Islet precursor cell (in vitro differentiated cells): Measurements from ENCODE around the gene RHEX.

Experiments
- DNase-seq: peaks from one replicate; pipeline ENCODE4 v3.0.0-alpha.2; 2018

RHEX gene

DNA sequence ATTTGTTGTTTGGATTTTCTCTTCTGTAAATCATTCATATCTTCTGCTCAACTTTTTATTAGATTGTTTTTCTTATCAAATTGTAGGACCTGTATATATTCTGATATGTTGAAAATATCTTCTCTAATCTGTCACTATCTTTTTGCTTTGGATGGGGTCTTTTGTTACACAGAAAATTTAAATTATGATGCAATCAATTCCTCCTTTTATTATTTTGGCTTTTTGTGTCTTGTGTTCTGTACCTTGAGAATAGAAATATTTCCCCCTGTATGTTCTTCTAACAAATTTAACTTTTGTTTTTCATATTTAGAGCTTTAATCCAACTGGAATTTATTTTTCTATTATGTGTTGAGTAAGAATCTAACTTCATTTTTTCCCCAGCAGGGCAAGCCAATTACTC is 67.4 kb downstream of the RHEX start:
- no peak for DNase-seq

DNA sequence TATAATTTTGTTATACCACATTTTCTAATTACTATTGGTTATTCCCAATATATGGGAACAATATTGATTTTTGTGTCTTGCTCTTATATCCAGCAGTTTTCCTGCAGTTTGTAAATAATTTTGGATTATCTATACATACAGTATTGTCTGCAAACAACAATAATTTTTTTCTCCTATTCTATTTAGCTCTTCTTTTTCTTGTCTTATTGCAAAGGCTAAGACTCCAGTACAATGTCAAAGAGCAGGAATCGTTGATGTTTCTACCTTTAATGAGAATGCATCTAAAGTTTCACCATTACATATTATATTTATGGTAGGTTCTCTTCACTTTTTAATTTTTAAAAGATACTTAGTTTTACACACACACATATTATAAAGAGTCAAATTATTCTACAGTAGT is 68.3 kb downstream of the RHEX start:
- no peak for DNase-seq

DNA sequence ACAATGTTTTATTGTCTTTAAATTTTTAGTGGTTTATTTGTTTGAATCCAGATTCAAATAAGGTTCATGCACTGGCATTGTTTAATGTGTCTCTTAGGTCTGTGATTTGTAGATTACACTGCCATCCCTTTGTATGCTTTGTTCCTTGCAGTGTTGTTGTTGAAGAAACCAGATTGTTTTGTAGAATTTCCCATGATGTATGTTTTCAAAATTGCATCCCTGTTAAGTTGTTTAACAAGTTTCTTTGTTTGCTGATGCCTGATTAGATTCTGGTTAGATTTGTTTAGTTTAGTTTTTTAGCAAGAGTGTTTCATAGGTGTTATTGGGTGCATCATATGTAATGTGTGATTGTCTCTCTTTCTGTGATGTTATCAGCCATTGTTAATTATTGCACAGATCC is 69.7 kb downstream of the RHEX start:
- no peak for DNase-seq

DNA sequence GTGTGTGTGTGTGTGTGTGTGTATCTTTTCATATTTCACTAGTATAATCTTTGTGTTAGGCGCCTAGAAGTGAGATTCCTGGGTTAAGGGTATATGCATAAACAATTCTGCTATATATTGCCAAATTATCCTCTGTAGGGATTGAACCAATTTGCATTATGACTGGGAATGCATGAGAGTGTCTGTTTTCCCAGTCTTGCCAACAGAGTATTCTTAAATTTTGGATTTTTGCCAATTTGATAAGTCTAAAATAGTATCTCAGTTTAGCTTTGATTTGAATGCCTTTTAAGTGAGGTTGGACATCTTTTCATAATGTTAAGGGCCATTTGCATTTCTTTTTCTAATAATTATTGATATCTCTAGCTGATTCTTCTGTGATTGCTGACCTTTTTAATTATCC is 72.4 kb downstream of the RHEX start:
- no peak for DNase-seq

DNA sequence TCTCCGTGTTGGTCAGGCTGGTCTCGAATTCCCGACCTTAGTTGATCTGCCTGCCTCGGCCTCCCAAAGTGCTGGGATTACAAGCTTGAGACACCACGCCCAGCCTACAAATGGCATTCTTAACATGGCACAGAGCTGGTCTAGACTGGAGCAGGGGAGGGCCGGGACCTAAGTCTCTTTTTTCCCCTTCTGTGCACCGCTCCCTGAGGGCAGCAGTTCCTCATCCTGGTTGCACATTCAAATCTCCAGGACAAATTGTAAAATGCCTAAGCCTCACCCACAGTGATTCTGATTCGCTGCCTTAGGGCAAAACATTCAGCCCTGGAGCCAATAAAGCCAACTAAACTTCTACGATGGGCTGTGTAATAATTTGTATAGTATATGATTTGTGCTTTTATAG is 74.4 kb downstream of the RHEX start:
- no peak for DNase-seq

DNA sequence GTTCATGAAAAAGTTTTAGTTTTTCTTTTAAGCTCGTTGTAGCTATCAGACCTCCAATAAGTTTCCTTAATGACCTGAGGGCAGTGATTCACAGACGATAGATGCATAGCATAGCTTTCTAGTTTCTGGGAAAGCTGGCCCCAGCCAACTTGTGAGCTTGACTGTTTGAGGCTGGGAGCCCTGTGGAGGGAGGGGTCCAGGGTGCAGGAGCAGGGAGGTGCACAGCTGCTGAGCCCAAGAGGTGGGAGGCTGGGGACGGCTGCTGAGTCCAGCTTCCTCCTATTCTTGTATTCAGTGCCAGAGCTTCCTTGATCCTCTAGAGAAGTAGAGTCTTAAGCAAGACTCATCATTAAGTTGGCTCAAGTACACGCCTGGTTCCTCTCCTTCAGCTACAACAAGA is 75.2 kb downstream of the RHEX start:
- DNase-seq: no peak

DNA sequence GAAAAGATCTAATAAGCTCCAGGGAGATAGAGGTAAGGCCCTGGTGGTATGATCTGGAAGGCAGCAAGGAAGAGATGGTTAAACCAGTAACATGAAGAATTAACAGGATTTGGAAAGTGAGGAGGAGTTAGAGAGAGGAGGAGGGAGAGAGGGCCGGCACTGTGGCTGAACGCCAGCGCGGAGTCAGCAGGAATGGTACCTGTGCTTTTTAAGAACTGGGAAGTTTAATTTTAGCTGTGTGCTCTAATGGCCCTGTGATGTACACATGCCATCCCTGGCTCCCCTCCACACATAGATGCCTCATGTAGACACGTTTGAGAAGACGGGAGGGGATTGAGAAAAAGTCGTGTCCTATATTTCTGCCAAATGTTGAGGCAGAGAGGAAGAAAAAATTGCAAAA is 78.1 kb downstream of the RHEX start:
- DNase-seq: no peak

DNA sequence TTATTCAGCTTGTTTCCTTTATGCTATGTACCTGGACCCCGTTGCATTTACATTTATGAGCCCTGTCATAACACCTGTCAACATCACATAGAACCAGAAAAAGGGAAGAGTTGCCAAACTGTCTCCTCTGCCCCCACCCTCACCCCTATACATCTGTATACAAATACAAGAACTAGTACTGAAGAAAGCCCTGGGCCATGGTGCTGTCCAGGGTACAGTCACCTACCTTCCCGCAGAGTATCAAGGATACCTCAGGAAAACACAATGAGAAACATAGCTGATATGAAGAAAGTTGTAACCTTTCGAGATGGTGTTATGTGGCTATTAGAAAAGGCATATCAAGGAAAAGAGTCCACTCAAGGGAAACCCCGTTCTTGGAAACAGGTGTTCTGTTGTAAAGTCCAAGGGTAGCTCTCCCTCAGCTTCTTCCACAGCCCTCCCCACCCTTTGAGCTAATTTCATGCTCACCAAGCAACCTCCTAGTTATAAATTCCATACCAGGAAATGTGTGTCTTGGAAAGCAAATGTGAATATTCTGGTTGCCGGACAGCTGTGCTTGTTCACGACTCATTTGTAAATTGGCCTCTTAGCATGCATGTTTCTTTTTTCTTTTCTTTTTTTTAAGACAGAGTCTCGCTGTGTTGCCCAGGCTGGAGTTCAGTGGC is 80.9 kb downstream of the RHEX start:
- no peak for DNase-seq

DNA sequence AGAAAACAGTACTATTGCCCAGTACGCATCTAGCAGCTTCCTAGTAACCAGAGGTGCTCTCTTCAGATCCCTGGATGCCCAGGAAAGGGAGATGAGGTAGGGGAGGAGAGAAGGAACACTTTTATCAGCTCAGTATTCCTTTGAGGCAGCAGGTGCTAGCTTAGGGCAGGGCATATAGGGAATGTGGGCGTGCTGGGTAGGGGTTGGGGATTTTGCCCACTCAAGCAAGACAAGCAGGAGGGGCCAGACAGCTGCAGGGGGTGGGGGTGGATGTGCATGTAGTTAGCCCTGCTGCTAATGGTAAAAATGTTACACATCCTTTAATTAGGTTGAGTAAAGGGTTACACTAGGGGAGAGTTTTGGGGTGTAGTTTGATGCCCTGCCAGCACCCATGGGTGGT is 82.3 kb downstream of the RHEX start:
- DNase-seq: no peak

DNA sequence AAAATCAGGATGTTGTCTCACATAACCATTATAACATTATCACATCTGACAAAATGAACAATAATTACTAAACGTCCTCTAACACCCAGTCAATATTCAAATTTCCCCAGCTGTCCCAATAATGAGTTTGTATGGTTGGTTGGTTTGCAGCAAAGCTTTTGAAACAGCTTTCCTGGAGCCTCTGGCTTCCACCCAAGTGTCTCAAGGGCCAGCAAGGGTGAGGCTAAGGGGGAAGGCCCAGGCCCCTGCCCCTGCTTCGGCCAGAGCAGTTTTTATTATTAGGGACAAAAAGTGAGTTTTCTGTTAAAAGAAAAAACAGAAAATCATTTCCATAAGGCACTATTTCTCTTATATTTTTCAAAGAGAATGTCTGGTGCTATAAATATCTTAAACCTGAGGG is 83.3 kb downstream of the RHEX start:
- no peak for DNase-seq

DNA sequence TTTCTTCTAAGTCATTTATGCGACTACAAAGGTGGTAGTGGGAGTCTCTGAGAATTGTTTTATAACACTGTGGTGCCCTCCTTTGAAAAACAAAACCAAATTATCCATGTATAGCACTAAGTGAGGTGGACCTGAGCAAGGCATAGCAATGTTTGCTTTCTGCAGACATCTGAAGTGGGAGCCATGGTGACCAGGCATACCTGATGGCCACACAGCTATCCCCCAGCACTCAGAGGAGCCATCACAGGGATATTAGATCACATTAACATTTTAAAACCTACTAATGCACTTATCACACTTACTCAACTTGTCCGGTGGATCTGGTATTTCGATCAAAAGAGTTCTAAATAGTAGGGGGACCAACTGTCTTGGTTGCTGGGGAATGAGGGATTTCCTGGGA is 89.0 kb downstream of the RHEX start:
- no peak for DNase-seq

DNA sequence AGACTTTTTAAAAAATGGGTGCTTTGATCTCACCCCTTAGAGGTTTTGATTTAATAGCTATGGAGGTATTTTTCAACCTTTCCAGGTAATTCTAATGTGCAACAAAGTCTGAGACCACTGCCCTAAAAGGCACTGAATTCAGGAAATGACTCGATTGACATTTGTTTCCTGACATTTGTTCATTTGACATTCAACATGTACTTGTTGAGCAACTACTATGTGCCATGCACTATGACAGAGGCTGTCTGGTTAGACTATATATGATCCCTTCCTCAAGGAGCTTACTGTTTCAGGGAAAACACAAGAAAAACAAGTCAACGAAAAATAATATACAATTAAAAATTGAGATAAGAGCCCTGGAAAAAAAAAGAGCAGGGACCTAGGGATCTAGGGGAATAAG is 89.8 kb downstream of the RHEX start:
- DNase-seq: no peak

DNA sequence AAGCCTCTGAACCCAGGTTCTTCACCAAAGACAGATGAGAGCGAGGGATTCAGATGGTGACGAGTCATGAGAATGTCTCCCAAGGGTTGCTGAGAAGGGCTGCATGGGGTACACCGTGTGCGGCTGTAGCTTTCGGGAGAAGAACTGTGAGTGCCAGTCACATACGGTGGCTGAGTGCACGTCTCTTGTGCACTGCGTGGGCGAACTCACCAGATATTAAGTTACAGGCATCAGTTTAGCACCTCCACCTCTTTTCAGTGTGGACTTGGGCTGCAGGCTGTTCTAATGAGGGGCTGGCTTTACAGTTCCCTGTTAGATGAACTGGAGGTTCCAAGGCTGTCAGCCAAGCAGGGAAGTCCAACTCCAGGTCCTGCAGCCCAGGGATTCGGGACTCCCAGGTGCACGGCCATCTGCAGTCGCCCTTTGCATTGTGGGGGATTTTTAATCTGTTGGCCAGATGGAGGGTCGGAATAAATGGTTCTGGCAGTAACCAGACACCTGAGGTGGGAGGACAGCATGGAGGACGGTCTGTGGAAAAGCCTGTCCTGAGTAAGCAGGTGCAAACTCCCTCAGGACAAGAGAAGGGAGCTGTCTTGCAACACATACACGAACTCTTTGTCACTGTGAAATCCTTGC is 90.7 kb downstream of the RHEX start:
- no peak for DNase-seq

DNA sequence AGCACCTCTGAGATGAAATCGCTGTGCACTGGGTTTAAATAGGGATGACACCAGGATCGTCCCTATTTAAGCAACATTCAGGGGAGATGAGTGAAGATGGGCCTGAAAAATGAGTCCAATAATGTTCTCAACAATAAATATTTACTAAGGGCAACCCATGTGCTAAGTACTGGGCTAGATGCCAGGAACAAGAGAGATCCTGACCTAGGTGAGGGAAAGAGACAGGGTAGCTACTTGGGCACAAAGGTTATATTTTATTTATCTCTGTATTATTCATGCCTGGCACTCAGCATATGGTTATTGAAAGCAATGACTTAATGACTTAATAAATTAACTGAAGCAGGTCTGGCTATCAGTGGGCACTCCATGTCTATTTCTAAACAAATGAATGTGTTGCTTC is 91.6 kb downstream of the RHEX start:
- DNase-seq: no peak

DNA sequence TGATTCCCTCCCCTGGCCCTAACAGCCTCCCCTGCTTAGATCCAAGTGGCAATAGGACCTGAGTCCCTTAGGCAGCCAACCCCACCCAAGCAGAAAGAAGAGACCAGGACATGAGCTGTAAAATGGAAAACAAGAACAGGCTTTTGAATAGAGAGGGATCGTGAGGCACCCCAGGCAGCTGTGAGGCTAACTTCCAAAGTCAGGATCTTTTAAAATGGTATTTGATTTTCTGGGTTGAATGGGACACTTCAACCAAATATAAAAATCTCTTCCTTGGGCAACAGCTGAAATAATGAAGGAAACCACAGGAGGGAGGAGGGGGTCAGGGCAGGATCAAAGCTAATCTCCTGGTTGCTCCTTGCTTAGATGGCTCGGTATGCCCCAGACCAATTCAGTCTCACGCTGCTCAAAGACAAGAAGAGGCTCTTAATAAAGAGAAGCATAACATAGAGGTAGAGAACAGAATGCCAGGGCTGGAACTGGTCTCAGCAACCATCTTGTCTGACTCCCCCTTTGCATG is 92.9 kb downstream of the RHEX start:
- DNase-seq: no peak
